Measurements from ENCODE around the gene BLOC1S2. TPM values are rescaled to one million over a fixed set of nuclear protein-coding genes. Genes with fewer than 3 reads are reported as not detected.

Gene BLOC1S2
- total RNA-seq, 1 donor from 2014 or later, result 65.7 TPM

GRCh38 chr10:100223879-100224278 lies 62.6 kb downstream of the BLOC1S2 start:
- Mint-ChIP-seq H3K9me3 (no peaks in the 10 kb centered on the region), H3K4me1 (ENCODE audit: low read depth) (peaks cover 25% of the 10 kb centered on the region), H3K27me3 (ENCODE audit: insufficient read depth) (no peaks in the 10 kb centered on the region), H3K4me3 (no peak overlapping the region), H3K36me3 (ENCODE audit: low read depth) (peaks cover 35% of the 10 kb centered on the region), H3K27ac (no peak overlapping the region)
- no peak for DNase-seq (ENCODE audit: low spot score)
- intact Hi-C loops (cut with micrococcal nuclease), result loop anchor here (10.0 kb wide), 1 partner anchor 379 kb away; no protein-coding TSS in a partner anchor

Other genes starting within 250 kb of the BLOC1S2 start
- gene CPN1, start 204.8 kb downstream of the BLOC1S2 start, total RNA-seq, result not detected in 2 replicates
- gene ERLIN1, start 100.7 kb downstream of the BLOC1S2 start, total RNA-seq, result 16.6 and 19.4 TPM in 2 replicates
- gene CHUK, start 57.1 kb downstream of the BLOC1S2 start, total RNA-seq, result 38.3 and 43.6 TPM in 2 replicates
- 37.3 and 42.6 TPM in 2 replicates for gene CWF19L1, start 19.0 kb downstream of the BLOC1S2 start, total RNA-seq
- not detected in 2 replicates for gene PKD2L1, start 43.5 kb upstream of the BLOC1S2 start, total RNA-seq
- 194 TPM in 2 replicates for gene SCD, start 60.6 kb upstream of the BLOC1S2 start, total RNA-seq
- gene WNT8B, start 176.3 kb upstream of the BLOC1S2 start, total RNA-seq, result 0.10 and 0.24 TPM in 2 replicates
- 42.3 and 50.5 TPM in 2 replicates for gene SEC31B, start 233.2 kb upstream of the BLOC1S2 start, total RNA-seq
- 292 and 304 TPM in 2 replicates for gene NDUFB8, start 243.2 kb upstream of the BLOC1S2 start, total RNA-seq
- gene HIF1AN, start 249.3 kb upstream of the BLOC1S2 start, total RNA-seq, result 46.5 and 54.1 TPM in 2 replicates